ENCODE measurements around the gene CADPS2.

CADPS2 gene

GRCh38 chr7:122544463-122544862 lies 341.8 kb downstream of the CADPS2 start:
- Histone ChIP-seq H3K27ac (ENCODE audit: low read depth, low read length, severe bottlenecking) (no peak overlapping the region), H3K4me1 (ENCODE audit: control insufficient read depth, insufficient read depth, low read length, poor library complexity, severe bottlenecking) (no peaks in the 10 kb centered on the region), H3K9me3 (ENCODE audit: control insufficient read depth, low read length) (no peaks in the 10 kb centered on the region), H3K36me3 (ENCODE audit: control insufficient read depth, insufficient read depth, low read length) (no peaks in the 10 kb centered on the region), H3K4me3 (ENCODE audit: extremely low read depth, insufficient read depth, low read length, poor library complexity, severe bottlenecking) (no peak overlapping the region)
- WGBS, 2 experiments (ENCODE audit: insufficient coverage in 2 of 2): 86% methylated on average over 2 of the region's 2 CpGs; no CpG with 5 or more reads in 1 of the 2 experiments

GRCh38 chr7:122543891-122544290 lies 342.4 kb downstream of the CADPS2 start:
- no CpG with 5 or more reads among the region's 2 CpGs for WGBS, 2 experiments (ENCODE audit: insufficient coverage in 2 of 2)
- Histone ChIP-seq H3K27ac (ENCODE audit: low read depth, low read length, severe bottlenecking) (no peak overlapping the region), H3K4me3 (ENCODE audit: extremely low read depth, insufficient read depth, low read length, poor library complexity, severe bottlenecking) (no peak overlapping the region), H3K9me3 (ENCODE audit: control insufficient read depth, low read length) (no peaks in the 10 kb centered on the region), H3K4me1 (ENCODE audit: control insufficient read depth, insufficient read depth, low read length, poor library complexity, severe bottlenecking) (no peaks in the 10 kb centered on the region), H3K36me3 (ENCODE audit: control insufficient read depth, insufficient read depth, low read length) (no peaks in the 10 kb centered on the region)

GRCh38 chr7:122543166-122543565 lies 343.1 kb downstream of the CADPS2 start:
- Histone ChIP-seq H3K27ac (ENCODE audit: low read depth, low read length, severe bottlenecking) (no peak overlapping the region), H3K9me3 (ENCODE audit: control insufficient read depth, low read length) (no peaks in the 10 kb centered on the region), H3K4me1 (ENCODE audit: control insufficient read depth, insufficient read depth, low read length, poor library complexity, severe bottlenecking) (no peaks in the 10 kb centered on the region), H3K4me3 (ENCODE audit: extremely low read depth, insufficient read depth, low read length, poor library complexity, severe bottlenecking) (no peak overlapping the region), H3K36me3 (ENCODE audit: control insufficient read depth, insufficient read depth, low read length) (no peaks in the 10 kb centered on the region)

DNA sequence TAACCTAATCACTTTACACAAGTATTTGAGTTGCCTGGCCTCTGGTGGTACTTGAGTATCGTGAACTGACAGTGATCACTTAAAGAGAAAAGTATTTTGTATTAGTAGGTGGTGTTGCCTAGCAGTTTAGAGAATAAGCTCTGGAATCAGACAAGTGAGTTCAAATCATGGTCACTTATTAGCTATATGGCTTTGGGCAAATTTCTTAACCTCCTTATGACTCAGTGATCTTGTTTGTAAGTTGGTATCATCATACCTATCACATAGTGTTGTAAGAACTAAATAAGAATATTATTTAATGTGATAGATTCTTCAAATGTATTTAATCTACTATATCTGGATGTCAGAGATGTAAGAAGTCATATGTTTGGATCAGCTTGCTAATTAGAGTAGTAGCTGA lies 351.2 kb downstream of the CADPS2 start:
- no peaks in the 10 kb centered on the region for H3K36me3 ChIP-seq (ENCODE audit: control insufficient read depth, insufficient read depth, low read length)
- H3K27ac ChIP-seq (ENCODE audit: low read depth, low read length, severe bottlenecking): no peak overlapping the region
- no peak overlapping the region for H3K4me3 ChIP-seq (ENCODE audit: extremely low read depth, insufficient read depth, low read length, poor library complexity, severe bottlenecking)
- H3K4me1 ChIP-seq (ENCODE audit: control insufficient read depth, insufficient read depth, low read length, poor library complexity, severe bottlenecking): no peaks in the 10 kb centered on the region
- no peaks in the 10 kb centered on the region for H3K9me3 ChIP-seq (ENCODE audit: control insufficient read depth, low read length)
- WGBS, 2 experiments (ENCODE audit: insufficient coverage in 2 of 2): no CpG with 5 or more reads among the region's 1 CpG

- no peaks in the 10 kb centered on the region for H3K4me1 ChIP-seq (ENCODE audit: control insufficient read depth, insufficient read depth, low read length, poor library complexity, severe bottlenecking)
- no peaks in the 10 kb centered on the region for H3K36me3 ChIP-seq (ENCODE audit: control insufficient read depth, insufficient read depth, low read length)
- no peak overlapping the region for H3K4me3 ChIP-seq (ENCODE audit: extremely low read depth, insufficient read depth, low read length, poor library complexity, severe bottlenecking)
- no peaks in the 10 kb centered on the region for H3K9me3 ChIP-seq (ENCODE audit: control insufficient read depth, low read length)
- WGBS, 2 experiments (ENCODE audit: insufficient coverage in 2 of 2): 20% methylated on average over 1 of the region's 9 CpGs; no CpG with 5 or more reads in 1 of the 2 experiments
- no peak overlapping the region for H3K27ac ChIP-seq (ENCODE audit: low read depth, low read length, severe bottlenecking)
Observed at GRCh38 chr7:122532406-122533269, 353.6 kb downstream of the CADPS2 start.

DNA sequence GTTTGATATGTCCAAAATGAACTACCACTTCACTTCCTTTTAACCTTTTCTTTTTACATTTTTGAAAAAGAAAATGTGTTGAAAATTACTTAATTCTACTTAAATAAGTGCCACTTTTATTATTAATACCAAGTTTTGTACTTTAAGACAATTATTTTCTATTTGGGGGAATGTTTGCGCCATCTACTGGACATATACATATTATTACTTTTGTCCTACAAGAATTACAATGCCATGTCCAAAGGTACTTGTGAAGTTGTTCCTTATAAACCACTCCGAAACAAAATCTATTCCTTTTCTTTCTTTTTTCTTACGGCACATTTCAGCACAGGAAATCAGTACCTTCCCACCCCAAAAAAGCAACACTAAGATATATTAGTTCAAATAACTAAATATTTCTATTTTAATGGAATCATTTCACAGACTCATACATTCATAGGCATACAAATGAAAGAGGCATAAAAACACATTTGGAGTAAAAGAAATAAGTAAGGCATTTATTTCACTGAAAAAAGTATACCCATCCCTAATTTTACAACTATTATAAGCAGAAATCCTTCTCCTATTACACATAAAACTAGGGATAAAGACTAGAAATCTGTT lies 357.3 kb downstream of the CADPS2 start:
- H3K27ac ChIP-seq (ENCODE audit: low read depth, low read length, severe bottlenecking): no peak overlapping the region
- H3K36me3 ChIP-seq (ENCODE audit: control insufficient read depth, insufficient read depth, low read length): no peaks in the 10 kb centered on the region
- H3K4me3 ChIP-seq (ENCODE audit: extremely low read depth, insufficient read depth, low read length, poor library complexity, severe bottlenecking): no peak overlapping the region
- WGBS, 2 experiments (ENCODE audit: insufficient coverage in 2 of 2): 60% methylated on average over 1 of the region's 3 CpGs; no CpG with 5 or more reads in 1 of the 2 experiments
- no peaks in the 10 kb centered on the region for H3K4me1 ChIP-seq (ENCODE audit: control insufficient read depth, insufficient read depth, low read length, poor library complexity, severe bottlenecking)
- H3K9me3 ChIP-seq (ENCODE audit: control insufficient read depth, low read length): no peaks in the 10 kb centered on the region

DNA sequence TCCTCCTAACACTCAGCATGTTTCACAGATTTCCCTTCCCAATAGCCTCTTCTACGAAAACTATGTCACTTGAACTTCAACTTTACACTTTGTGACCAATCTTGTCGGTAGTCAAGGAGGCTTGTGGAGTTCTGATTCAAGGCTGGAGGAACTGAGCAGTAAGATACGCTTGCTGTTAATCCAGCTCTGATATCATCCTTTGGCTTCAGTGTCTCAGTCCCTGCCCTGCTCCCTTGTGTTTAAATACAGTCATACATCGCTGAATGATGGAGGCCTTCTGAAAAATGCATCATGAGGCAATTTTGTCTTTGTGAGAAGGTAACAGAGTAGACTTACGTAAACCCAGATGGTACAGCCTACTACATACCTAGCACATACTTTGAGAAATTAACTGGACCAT lies 360.9 kb downstream of the CADPS2 start:
- H3K36me3 ChIP-seq (ENCODE audit: control insufficient read depth, insufficient read depth, low read length): no peaks in the 10 kb centered on the region
- no peak overlapping the region for H3K4me3 ChIP-seq (ENCODE audit: extremely low read depth, insufficient read depth, low read length, poor library complexity, severe bottlenecking)
- H3K9me3 ChIP-seq (ENCODE audit: control insufficient read depth, low read length): no peaks in the 10 kb centered on the region
- WGBS, 2 experiments (ENCODE audit: insufficient coverage in 2 of 2): 80 to 91% methylated on average over 2 to 3 of the region's 5 CpGs
- no peaks in the 10 kb centered on the region for H3K4me1 ChIP-seq (ENCODE audit: control insufficient read depth, insufficient read depth, low read length, poor library complexity, severe bottlenecking)
- no peak overlapping the region for H3K27ac ChIP-seq (ENCODE audit: low read depth, low read length, severe bottlenecking)

DNA sequence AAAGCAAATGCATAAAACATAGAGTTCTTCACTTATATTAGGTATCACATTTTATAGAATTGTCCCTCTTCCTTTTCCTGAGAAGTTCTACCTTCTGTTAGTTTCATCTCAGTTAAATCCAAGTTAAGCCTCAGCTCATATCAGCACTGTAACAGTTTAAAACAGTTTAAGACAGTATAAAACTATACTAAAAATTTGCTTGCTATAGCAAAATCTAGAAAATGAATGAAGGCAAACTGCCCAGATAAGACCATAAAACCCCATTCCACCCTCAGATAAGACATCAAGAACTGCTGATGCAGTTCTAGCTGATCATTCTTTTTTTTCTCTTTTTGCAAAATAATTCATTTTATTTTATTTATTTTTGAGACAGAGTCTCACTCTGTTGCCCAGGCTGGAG lies 364.5 kb downstream of the CADPS2 start:
- Histone ChIP-seq H3K9me3 (ENCODE audit: control insufficient read depth, low read length) (no peaks in the 10 kb centered on the region), H3K4me3 (ENCODE audit: extremely low read depth, insufficient read depth, low read length, poor library complexity, severe bottlenecking) (no peak overlapping the region), H3K36me3 (ENCODE audit: control insufficient read depth, insufficient read depth, low read length) (no peaks in the 10 kb centered on the region), H3K27ac (ENCODE audit: low read depth, low read length, severe bottlenecking) (no peak overlapping the region), H3K4me1 (ENCODE audit: control insufficient read depth, insufficient read depth, low read length, poor library complexity, severe bottlenecking) (no peaks in the 10 kb centered on the region)

DNA sequence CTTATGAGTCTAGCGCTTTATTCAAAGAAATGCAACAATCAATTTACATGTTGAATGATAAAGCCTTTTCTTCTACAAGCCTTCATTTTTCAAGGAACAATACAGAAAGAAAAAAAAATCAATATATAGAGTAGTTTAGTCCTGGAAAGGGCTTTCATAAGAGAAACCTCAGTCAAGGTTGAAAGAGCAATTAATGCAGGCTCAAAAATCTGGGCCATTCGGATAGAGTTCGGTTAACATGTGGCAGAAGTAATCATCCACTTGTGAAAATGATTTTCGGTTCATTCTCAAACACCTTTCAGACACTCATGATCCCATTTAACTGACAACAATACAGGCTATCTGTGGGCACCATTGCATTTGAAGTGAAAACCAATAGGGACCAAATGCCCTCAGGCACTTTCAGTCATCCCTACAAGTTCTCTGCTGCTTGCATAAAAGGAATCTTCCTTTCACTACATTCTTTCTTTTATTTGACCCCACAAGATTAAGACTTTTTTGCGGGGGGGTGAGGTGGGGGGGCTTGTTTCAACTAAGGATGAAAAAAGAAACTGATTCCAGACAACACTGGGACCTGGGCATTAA lies 365.2 kb downstream of the CADPS2 start:
- 10 to 12% methylated on average over 3 of the region's 5 CpGs for WGBS, 2 experiments (ENCODE audit: insufficient coverage in 2 of 2)
- no peak overlapping the region for H3K4me3 ChIP-seq (ENCODE audit: extremely low read depth, insufficient read depth, low read length, poor library complexity, severe bottlenecking)
- no peak overlapping the region for H3K27ac ChIP-seq (ENCODE audit: low read depth, low read length, severe bottlenecking)
- no peaks in the 10 kb centered on the region for H3K4me1 ChIP-seq (ENCODE audit: control insufficient read depth, insufficient read depth, low read length, poor library complexity, severe bottlenecking)
- H3K36me3 ChIP-seq (ENCODE audit: control insufficient read depth, insufficient read depth, low read length): no peaks in the 10 kb centered on the region
- no peaks in the 10 kb centered on the region for H3K9me3 ChIP-seq (ENCODE audit: control insufficient read depth, low read length)

DNA sequence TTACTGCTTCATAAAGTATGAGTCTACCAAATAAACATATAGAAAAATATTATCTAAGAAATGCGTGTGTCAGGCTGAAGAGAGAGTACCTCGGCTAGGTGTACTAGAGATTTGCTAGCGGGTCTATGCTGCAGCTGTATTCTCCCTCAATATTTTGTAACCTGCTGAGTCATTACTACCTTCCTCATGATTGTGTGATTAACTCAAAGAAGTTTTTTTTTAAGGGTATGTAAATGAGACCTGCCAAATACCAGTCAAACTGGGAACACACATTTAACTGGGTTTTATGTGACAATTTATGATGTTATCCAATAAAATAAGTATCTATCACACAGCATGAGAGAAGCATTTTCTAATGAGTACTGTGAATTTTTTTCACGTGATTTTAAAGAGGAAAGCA lies 367.8 kb downstream of the CADPS2 start:
- 60% methylated on average over 1 of the region's 4 CpGs; no CpG with 5 or more reads in 1 of the 2 experiments for WGBS, 2 experiments (ENCODE audit: insufficient coverage in 2 of 2)
- no peaks in the 10 kb centered on the region for H3K36me3 ChIP-seq (ENCODE audit: control insufficient read depth, insufficient read depth, low read length)
- no peaks in the 10 kb centered on the region for H3K9me3 ChIP-seq (ENCODE audit: control insufficient read depth, low read length)
- H3K4me3 ChIP-seq (ENCODE audit: extremely low read depth, insufficient read depth, low read length, poor library complexity, severe bottlenecking): no peak overlapping the region
- no peaks in the 10 kb centered on the region for H3K4me1 ChIP-seq (ENCODE audit: control insufficient read depth, insufficient read depth, low read length, poor library complexity, severe bottlenecking)
- no peak overlapping the region for H3K27ac ChIP-seq (ENCODE audit: low read depth, low read length, severe bottlenecking)

GRCh38 chr7:122517576-122517975 lies 368.7 kb downstream of the CADPS2 start:
- Histone ChIP-seq H3K4me1 (ENCODE audit: control insufficient read depth, insufficient read depth, low read length, poor library complexity, severe bottlenecking) (no peaks in the 10 kb centered on the region), H3K27ac (ENCODE audit: low read depth, low read length, severe bottlenecking) (no peak overlapping the region), H3K4me3 (ENCODE audit: extremely low read depth, insufficient read depth, low read length, poor library complexity, severe bottlenecking) (no peak overlapping the region), H3K9me3 (ENCODE audit: control insufficient read depth, low read length) (no peaks in the 10 kb centered on the region), H3K36me3 (ENCODE audit: control insufficient read depth, insufficient read depth, low read length) (no peaks in the 10 kb centered on the region)
- no CpG with 5 or more reads among the region's 1 CpG for WGBS, 2 experiments (ENCODE audit: insufficient coverage in 2 of 2)
